ENCODE results near the gene SCNN1G. TPM values are rescaled to one million over a fixed set of nuclear protein-coding genes. Genes with fewer than 3 reads are reported as not detected.
"Not testable (repeated sequence)": the region's sequence is repeated elsewhere in the genome, so short reads cannot be mapped to it uniquely, and the experiment has no call there.

The SCNN1G gene
- total and polyA plus RNA-seq, 5 donors from 2014 or later: not detected

DNA sequence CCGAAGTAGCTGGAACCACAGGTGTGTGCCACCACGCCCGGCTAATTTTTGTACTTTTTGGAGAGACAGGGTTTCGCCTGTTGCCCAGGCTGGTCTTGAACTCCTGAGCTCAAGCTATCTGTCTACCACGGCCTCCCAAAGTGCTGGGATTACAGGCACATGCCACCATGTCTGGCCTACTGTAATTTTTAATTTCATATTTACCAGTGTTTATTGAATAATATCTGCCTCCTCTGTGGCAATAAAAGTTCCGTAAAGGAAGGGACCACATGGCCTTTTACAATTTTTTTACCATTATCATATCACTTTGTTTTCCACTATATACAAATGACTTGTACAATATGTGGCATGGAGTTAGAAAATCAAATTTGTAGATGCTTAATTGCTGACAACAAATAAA lies 41.0 kb upstream of the SCNN1G start:
- no peaks in the 10 kb centered on the region for H3K27me3 ChIP-seq (ENCODE audit: control insufficient read depth, insufficient read depth, low read length)
- H3K27ac Mint-ChIP-seq: no peak overlapping the region
- no peak overlapping the region for H3K4me3 Mint-ChIP-seq
- no peak overlapping the region for H3K27ac ChIP-seq (ENCODE audit: insufficient read depth, low read length, poor library complexity, severe bottlenecking)
- H3K4me3 ChIP-seq (ENCODE audit: low read depth, low read length): no peak overlapping the region
- H3K36me3 ChIP-seq (ENCODE audit: control insufficient read depth, insufficient read depth, low read length): no peaks in the 10 kb centered on the region
- peaks cover 0 to 5% (median 3%) of the 10 kb centered on the region in 4 donors for H3K4me1 Mint-ChIP-seq
- H3K9me3 Mint-ChIP-seq: peaks cover 0 to 12% (median 4%) of the 10 kb centered on the region in 7 donors
- H3K36me3 Mint-ChIP-seq: peaks cover 10% of the 10 kb centered on the region
- no peaks in the 10 kb centered on the region for H3K4me1 ChIP-seq (ENCODE audit: control insufficient read depth, insufficient read depth, low read length, poor library complexity, severe bottlenecking)
- DNase-seq (no peak), ATAC-seq (ENCODE audit: low read depth in 2 of 2) (no peak)
- peaks cover 0 to 13% of the 10 kb centered on the region in 2 experiments for H3K9me3 ChIP-seq (ENCODE audit: control insufficient read depth in 2 of 2, low read length in 2 of 2)
- no peaks in the 10 kb centered on the region for H3K27me3 Mint-ChIP-seq

DNA sequence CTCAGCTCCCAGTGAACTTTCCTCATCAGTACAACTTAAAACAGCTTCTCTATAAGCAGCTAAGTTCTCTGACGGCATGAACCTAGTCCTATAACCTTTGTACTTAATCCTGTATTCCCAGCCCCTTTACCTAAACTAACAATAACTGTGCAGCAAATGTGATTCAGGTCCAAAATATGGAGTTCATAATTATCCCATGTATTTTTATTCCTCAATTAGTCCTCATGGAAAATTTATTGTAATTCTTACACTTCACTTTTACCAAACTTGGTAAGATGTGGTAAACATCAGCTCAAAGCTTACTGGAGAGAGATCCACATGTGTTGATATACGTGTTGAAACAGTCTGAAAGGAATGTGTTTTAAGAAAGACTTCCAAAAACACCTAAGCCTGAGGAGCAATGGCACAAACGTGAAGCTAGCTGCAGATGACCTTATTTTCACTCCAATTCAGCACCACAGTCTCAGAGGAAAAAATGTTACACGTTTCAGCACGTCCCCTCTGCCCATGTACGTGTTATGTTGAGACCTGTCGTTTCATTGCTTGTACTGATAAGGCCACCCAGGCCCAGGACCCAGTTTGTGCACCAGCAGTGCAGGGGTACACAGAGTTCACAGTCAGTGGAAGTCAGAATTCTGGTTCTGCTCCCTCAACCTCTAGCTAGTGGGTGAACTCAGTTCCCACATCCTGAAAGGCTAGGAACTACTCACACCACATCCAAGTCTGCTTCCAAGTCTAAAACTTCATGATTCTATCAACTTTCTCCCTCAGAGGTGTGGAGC lies 40.4 kb upstream of the SCNN1G start:
- H3K4me3 ChIP-seq (ENCODE audit: low read depth, low read length): no peak overlapping the region
- Mint-ChIP-seq H3K4me3 (no peak overlapping the region), H3K36me3 (peaks cover 8% of the 10 kb centered on the region), H3K9me3 (peaks cover 0 to 12% (median 4%) of the 10 kb centered on the region in 7 donors), H3K27me3 (no peaks in the 10 kb centered on the region), H3K4me1 (peaks cover 0 to 5% (median 3%) of the 10 kb centered on the region in 4 donors), H3K27ac (peak overlapping the region in 1 of 3 donors; percentile 28)
- no peaks in the 10 kb centered on the region for H3K27me3 ChIP-seq (ENCODE audit: control insufficient read depth, insufficient read depth, low read length)
- H3K27ac ChIP-seq (ENCODE audit: insufficient read depth, low read length, poor library complexity, severe bottlenecking): no peak overlapping the region
- DNase-seq: no peak
- no peaks in the 10 kb centered on the region for H3K36me3 ChIP-seq (ENCODE audit: control insufficient read depth, insufficient read depth, low read length)
- ATAC-seq (ENCODE audit: low read depth in 2 of 2): no peak
- peaks cover 0 to 11% of the 10 kb centered on the region in 2 experiments for H3K9me3 ChIP-seq (ENCODE audit: control insufficient read depth in 2 of 2, low read length in 2 of 2)
- no peaks in the 10 kb centered on the region for H3K4me1 ChIP-seq (ENCODE audit: control insufficient read depth, insufficient read depth, low read length, poor library complexity, severe bottlenecking)

DNA sequence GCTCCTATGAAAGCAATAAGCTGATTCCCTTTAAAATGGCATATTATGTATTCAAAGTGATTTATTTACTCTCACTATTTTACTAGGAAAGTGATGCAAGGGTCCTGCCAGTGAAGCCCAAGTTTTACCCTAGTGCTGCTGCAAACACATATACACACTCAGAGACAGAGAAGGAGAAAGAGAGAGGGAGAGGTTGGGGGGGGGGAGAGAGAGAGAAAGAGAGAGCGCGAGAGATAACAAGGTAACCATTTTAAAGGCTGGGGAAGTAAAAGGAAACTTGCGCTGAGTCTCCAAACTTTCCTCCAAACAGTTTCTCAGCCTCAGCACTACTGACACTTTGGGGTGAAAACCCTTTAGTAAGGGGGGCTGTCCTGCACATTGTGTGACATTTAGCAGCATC lies 39.2 kb upstream of the SCNN1G start:
- Histone ChIP-seq H3K4me1 (ENCODE audit: control insufficient read depth, insufficient read depth, low read length, poor library complexity, severe bottlenecking) (peaks cover 7% of the 10 kb centered on the region), H3K36me3 (ENCODE audit: control insufficient read depth, insufficient read depth, low read length) (no peaks in the 10 kb centered on the region), H3K27ac (ENCODE audit: insufficient read depth, low read length, poor library complexity, severe bottlenecking) (no peak overlapping the region), H3K4me3 (ENCODE audit: low read depth, low read length) (no peak overlapping the region), H3K9me3 (ENCODE audit: control insufficient read depth in 2 of 2, low read length in 2 of 2) (peaks cover 0 to 3% of the 10 kb centered on the region in 2 experiments), H3K27me3 (ENCODE audit: control insufficient read depth, insufficient read depth, low read length) (no peaks in the 10 kb centered on the region)
- Mint-ChIP-seq H3K36me3 (peaks cover 3% of the 10 kb centered on the region), H3K27ac (no peak overlapping the region), H3K9me3 (peaks cover 0 to 6% (median 3%) of the 10 kb centered on the region in 7 donors), H3K27me3 (no peaks in the 10 kb centered on the region), H3K4me3 (peak overlapping the region in 1 of 4 donors; percentile 2), H3K4me1 (peaks cover 0 to 13% (median 9%) of the 10 kb centered on the region in 4 donors)
- no peak for DNase-seq
- no peak for ATAC-seq (ENCODE audit: low read depth in 2 of 2)

DNA sequence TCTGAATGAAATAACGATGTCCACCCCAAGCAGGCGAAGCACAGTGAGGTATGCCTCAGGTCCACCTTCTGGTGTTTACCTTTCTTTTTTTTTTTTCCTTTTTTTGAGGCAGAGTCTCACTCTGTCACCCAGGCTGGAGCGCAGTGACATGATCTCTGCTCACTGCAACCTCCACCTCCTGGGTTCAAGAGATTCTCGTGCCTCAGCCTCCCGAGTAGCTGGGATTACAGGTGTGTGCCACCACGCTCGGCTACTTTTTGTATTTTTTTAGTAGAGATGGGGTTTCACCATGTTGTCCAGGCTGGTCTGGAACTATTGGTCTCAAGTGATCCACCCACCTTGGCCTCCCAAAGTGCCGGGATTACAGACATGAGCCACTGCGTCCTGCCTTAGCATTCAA lies 38.2 kb upstream of the SCNN1G start:
- DNase-seq, H3K36me3 Mint-ChIP-seq, H3K9me3 Mint-ChIP-seq: not testable (repeated sequence)

DNA sequence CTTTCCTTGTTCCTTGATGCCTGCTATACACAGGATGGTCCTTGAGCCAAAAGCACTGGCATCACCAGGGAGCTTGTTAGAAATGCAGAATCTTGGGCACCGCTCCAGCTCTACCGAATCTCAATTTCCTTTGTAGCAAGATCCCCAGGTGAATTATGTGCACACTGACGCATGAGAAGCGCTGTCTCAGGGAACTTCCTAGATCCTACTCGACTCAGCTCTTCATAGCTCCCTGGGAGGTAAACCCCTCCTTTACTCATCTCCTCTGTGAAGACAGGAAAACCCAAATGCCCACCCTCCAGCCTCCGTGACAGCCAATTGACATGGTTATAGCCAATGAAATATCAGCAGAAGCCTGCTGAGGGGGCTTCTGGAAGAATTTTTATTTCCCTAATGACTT lies 37.4 kb upstream of the SCNN1G start:
- Histone ChIP-seq H3K27me3 (ENCODE audit: control insufficient read depth, insufficient read depth, low read length) (no peaks in the 10 kb centered on the region), H3K4me3 (ENCODE audit: low read depth, low read length) (no peak overlapping the region), H3K4me1 (ENCODE audit: control insufficient read depth, insufficient read depth, low read length, poor library complexity, severe bottlenecking) (peaks cover 10% of the 10 kb centered on the region), H3K27ac (ENCODE audit: insufficient read depth, low read length, poor library complexity, severe bottlenecking) (no peak overlapping the region), H3K36me3 (ENCODE audit: control insufficient read depth, insufficient read depth, low read length) (no peaks in the 10 kb centered on the region), H3K9me3 (ENCODE audit: control insufficient read depth in 2 of 2, low read length in 2 of 2) (no peaks in the 10 kb centered on the region)
- Mint-ChIP-seq H3K27me3 (no peaks in the 10 kb centered on the region), H3K4me1 (peaks cover 4 to 21% (median 15%) of the 10 kb centered on the region in 4 donors), H3K4me3 (peak overlapping the region in 1 of 4 donors; percentile 38), H3K9me3 (peaks cover 0 to 2% (median 0%) of the 10 kb centered on the region in 7 donors), H3K27ac (no peak overlapping the region), H3K36me3 (no peaks in the 10 kb centered on the region)
- ATAC-seq (ENCODE audit: low read depth in 2 of 2): no peak
- DNase-seq: no peak

More for the DNA sequence above, 38.2 kb upstream of the SCNN1G start:
- H3K27me3 Mint-ChIP-seq; H3K36me3 ChIP-seq (ENCODE audit: control insufficient read depth, insufficient read depth, low read length); H3K27ac ChIP-seq (ENCODE audit: insufficient read depth, low read length, poor library complexity, severe bottlenecking); H3K27me3 ChIP-seq (ENCODE audit: control insufficient read depth, insufficient read depth, low read length); H3K4me3 Mint-ChIP-seq; ATAC-seq (ENCODE audit: low read depth in 2 of 2); H3K4me3 ChIP-seq (ENCODE audit: low read depth, low read length); H3K27ac Mint-ChIP-seq; H3K4me1 ChIP-seq (ENCODE audit: control insufficient read depth, insufficient read depth, low read length, poor library complexity, severe bottlenecking); H3K9me3 ChIP-seq (ENCODE audit: control insufficient read depth in 2 of 2, low read length in 2 of 2): not testable (repeated sequence)
- H3K4me1 Mint-ChIP-seq: peaks cover 0 to 13% (median 9%) of the 10 kb centered on the region in 4 donors

DNA sequence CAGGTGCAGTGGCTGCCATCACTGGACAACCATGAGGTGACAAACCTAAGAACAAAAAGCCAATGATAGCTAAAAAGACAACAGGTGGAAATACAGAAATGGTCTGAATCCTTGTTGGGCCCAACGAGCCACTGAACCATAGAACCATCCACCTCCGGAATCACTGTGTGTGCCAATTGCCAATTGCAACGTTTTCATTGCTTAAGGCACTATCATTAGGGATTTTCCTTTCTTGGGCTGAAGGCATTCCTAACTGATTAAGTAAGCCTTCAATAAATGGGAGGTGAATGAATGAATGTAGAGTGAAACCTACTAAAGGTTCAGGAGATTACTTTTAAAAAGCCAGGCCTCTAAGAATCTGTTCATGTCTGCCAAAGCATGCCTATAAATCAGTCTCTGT lies 36.9 kb upstream of the SCNN1G start:
- no peaks in the 10 kb centered on the region for H3K36me3 Mint-ChIP-seq
- Histone ChIP-seq H3K9me3 (ENCODE audit: control insufficient read depth in 2 of 2, low read length in 2 of 2) (no peaks in the 10 kb centered on the region), H3K36me3 (ENCODE audit: control insufficient read depth, insufficient read depth, low read length) (no peaks in the 10 kb centered on the region), H3K27ac (ENCODE audit: insufficient read depth, low read length, poor library complexity, severe bottlenecking) (no peak overlapping the region), H3K27me3 (ENCODE audit: control insufficient read depth, insufficient read depth, low read length) (no peaks in the 10 kb centered on the region), H3K4me1 (ENCODE audit: control insufficient read depth, insufficient read depth, low read length, poor library complexity, severe bottlenecking) (peaks cover 10% of the 10 kb centered on the region), H3K4me3 (ENCODE audit: low read depth, low read length) (no peak overlapping the region)
- peaks cover 6 to 21% (median 17%) of the 10 kb centered on the region in 4 donors for H3K4me1 Mint-ChIP-seq
- no peak overlapping the region for H3K4me3 Mint-ChIP-seq
- ATAC-seq (ENCODE audit: low read depth in 2 of 2) (no peak), DNase-seq (no peak)
- no peaks in the 10 kb centered on the region for H3K27me3 Mint-ChIP-seq
- H3K9me3 Mint-ChIP-seq: peaks cover 0 to 2% (median 0%) of the 10 kb centered on the region in 7 donors
- H3K27ac Mint-ChIP-seq: no peak overlapping the region

DNA sequence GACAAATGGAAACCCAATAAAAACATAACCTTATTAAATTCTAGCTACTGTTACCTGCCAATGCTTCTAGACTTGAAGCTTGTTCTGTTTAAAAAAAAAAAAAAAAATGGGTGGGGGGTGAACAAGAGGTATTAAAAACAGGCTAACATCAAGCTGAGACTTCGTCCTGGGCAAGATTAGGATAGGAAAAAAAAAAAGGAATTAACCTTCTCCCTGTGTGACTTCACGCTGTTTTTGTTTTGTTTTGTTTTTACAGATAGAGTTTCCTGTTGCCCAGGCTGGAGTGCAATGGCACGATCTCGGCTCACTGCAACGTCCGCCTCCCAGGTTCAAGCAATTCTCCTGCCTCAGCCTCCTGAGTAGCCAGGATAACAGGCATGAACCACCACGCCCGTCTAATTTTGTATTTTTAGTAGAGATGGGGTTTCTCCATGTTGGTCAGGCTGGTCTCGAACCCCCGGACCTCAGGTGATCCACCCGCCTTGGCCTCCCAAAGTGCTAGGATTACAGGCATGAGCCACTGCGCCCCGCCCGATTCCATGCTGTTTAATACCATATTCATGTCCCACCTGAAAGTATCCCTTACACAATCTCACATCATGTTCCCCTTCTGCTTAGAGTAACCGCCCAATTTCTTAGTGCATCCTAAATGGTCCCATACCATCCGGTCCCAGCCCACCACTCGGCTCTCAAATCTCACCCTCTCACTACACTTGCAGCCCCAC lies 35.5 kb upstream of the SCNN1G start:
- H3K4me1 ChIP-seq (ENCODE audit: control insufficient read depth, insufficient read depth, low read length, poor library complexity, severe bottlenecking): peaks cover 10% of the 10 kb centered on the region
- DNase-seq (no peak), ATAC-seq (ENCODE audit: low read depth in 2 of 2) (no peak)
- H3K9me3 ChIP-seq (ENCODE audit: control insufficient read depth in 2 of 2, low read length in 2 of 2): no peaks in the 10 kb centered on the region
- peaks cover 0 to 2% (median 0%) of the 10 kb centered on the region in 7 donors for H3K9me3 Mint-ChIP-seq
- H3K27ac ChIP-seq (ENCODE audit: insufficient read depth, low read length, poor library complexity, severe bottlenecking): no peak overlapping the region
- H3K4me3 ChIP-seq (ENCODE audit: low read depth, low read length): no peak overlapping the region
- H3K4me3 Mint-ChIP-seq: peak overlapping the region; percentile 6 to 89 (median 42)
- peaks cover 2% of the 10 kb centered on the region for H3K27me3 ChIP-seq (ENCODE audit: control insufficient read depth, insufficient read depth, low read length)
- H3K27me3 Mint-ChIP-seq: no peaks in the 10 kb centered on the region
- H3K4me1 Mint-ChIP-seq: peaks cover 6 to 24% (median 18%) of the 10 kb centered on the region in 4 donors
- H3K27ac Mint-ChIP-seq: no peak overlapping the region
- H3K36me3 ChIP-seq (ENCODE audit: control insufficient read depth, insufficient read depth, low read length): no peaks in the 10 kb centered on the region
- H3K36me3 Mint-ChIP-seq: no peaks in the 10 kb centered on the region

Measured in CD4-positive, CD25-positive, alpha-beta regulatory T cell (primary cell).